CD4-positive, alpha-beta T cell treated with Interleukin-2 at 100 ng/mL for 4 hours (primary cell): Measurements from ENCODE around the gene NTN5.
"Not testable (repeated sequence)": the region's sequence is repeated elsewhere in the genome, so short reads cannot be mapped to it uniquely, and the experiment has no call there.

Experiments
- DNase-seq: peaks from one replicate; pipeline ENCODE4 v3.0.0-alpha.2; 2020; ENCODE audit warnings: low spot score

NTN5 gene

GRCh38 chr19:48696353-48697010, 23.7 kb upstream of the NTN5 start:
- DNase-seq = no peak

GRCh38 chr19:48695743-48696352, 23.0 kb upstream of the NTN5 start, which contains the start of gene FUT2:
FUT2 (plus strand) TSS chr19:48695971; CDS start chr19:48702957, 6,986 bp downstream.
- DNase-seq = no peak

DNA sequence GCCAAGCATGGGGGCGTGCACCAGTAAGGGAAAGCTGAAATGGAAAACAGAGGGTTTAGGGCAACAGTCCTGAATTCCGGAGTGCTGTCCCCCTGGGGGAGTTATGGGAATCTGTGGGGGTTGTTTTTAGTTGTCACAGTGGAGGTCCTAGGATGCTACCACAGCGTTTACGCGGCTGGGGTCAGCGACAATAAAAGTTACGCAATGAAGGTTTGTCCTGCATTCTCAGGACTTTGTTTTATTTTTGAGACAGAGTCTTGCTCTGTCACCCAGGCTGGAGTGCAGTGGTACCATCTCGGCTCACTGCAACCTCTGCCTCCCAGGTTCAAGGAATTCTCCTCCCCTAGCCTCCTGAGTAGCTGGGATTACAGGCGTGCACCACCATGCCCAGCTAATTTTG, 20.8 kb upstream of the NTN5 start:
- not testable (repeated sequence) for DNase-seq

DNA sequence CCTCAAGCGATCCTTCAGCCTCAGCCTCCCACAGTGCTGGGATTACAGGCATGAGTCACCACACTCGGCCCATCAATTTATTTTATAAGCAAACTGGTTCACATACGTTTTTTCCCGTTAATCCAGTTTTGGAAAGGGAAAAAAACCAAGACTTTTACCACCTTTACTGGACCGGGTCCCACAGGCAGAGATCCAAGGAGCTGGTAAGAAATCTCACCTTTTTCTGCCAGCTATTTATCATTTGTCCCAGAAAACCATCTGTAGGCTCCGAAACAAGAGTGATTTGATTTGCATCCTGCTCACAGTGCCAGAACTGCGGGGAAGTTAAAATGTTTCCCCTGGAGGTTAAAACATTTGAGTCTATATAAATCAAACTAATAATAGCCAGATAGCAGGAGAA, 16.6 kb upstream of the NTN5 start:
- DNase-seq = no peak

DNA sequence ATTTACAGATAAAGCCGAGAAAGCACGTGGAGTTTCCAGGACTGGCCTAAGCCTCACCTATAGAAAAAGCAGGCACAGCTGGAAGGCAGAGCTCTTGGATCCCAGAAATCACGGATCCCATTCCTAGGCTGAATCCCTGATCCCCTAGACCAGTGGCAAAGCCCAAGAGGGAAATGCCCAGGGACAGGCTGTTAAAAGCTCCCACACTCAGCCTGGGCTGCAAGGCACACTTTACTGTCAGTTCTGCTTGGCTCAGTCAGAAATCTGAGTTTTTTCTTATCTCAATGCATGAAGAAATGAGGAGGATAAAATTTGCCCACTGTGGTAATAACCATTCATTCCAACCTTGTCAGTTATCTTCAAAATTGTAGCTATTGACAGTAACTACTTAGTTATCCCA, 15.0 kb upstream of the NTN5 start:
- DNase-seq = no peak

GRCh38 chr19:48686637-48687036, 13.8 kb upstream of the NTN5 start:
- DNase-seq = not testable (repeated sequence)

- no peak for DNase-seq
Measured at GRCh38 chr19:48686088-48686487, 13.3 kb upstream of the NTN5 start.

GRCh38 chr19:48685583-48685982, 12.8 kb upstream of the NTN5 start:
- DNase-seq = no peak

GRCh38 chr19:48683349-48683748, 10.5 kb upstream of the NTN5 start:
- DNase-seq = peak; percentile 12

GRCh38 chr19:48681127-48681470, 8.3 kb upstream of the NTN5 start:
- DNase-seq = no peak

GRCh38 chr19:48680436-48681126, 7.8 kb upstream of the NTN5 start:
- no peak for DNase-seq

DNA sequence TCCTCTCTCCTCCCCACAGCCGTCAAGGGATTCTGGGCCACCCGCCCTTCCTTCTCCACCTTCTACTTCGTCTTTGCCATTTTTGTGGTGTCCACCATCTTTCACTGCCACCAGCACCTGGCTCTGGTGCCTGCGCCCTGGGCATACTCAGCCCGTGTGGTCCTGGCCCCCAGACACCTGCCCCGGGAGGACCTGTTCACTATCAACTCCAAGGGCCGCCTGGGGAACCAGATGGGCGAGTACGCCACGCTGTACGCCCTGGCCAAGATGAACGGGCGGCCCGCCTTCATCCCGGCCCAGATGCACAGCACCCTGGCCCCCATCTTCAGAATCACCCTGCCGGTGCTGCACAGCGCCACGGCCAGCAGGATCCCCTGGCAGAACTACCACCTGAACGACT, 7.2 kb upstream of the NTN5 start:
- not testable (repeated sequence) for DNase-seq

GRCh38 chr19:48678201-48678600, 5.4 kb upstream of the NTN5 start:
- no peak for DNase-seq

DNA sequence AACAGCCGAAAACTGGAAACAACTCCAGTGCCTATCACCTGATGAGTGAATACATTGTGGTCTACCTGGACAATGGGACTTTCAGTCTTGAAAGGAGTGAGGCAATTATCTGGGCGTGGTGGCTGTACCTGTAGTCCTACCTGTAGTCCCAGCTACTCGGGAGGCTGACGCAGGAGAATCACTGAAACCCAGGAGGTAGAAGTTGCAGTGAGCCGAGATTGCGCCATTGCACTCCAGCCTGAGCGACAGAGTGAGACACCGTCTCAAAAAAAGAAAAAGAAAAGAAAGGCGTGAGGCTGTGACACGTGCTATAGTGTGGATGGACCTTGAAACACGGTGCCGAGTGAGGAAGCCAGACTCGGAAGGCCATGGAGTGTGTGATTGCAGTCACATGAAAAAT, 4.1 kb upstream of the NTN5 start:
- DNase-seq = no peak

- no peak for DNase-seq
Measured at GRCh38 chr19:48676487-48676886, 3.7 kb upstream of the NTN5 start.

DNA sequence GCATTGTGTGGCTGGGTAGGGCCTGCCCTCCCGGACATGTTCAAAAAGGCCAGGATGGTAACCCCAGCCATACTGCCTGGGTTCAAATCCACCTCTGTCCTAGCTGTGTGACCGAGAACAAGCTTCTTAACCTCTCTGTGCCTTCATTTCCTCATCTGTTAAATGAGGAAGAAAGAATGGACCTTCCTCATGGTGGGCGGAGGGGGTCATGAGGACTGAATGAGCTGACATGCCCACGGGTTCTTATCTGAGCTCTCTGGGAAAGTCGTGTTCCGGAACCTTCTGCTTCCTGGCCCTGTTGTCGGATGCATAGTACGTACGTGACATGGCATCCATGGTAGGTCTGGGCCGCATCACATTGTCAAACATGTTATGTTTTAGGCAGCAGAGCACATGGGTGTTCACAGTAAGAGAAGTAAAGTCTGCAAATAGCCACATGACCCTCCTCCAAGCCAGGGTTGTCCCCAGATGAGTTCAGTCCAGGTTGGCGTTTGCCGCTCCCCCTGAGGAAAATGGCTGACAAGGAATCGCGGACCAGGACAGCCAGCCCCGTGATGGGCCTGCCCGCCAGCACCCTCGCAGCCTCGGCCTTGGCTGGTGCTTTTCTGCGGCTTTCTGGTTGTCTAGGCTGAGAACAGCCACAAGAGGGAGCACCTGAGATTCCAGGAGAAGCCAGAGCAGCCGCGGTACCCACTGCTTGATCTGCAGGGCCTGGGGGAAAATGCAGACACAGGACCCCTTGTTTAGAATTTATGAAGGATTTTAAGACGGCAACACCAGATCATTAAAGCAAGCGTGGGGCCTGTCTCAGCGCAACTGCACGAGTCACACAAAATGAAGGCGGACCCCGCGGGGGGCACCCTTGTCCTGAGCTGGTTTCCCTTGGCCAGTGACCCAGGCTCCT, 2.4 kb upstream of the NTN5 start:
- peak; percentile 83 for DNase-seq

GRCh38 chr19:48674216-48674809, 1.5 kb upstream of the NTN5 start:
- no peak for DNase-seq

DNA sequence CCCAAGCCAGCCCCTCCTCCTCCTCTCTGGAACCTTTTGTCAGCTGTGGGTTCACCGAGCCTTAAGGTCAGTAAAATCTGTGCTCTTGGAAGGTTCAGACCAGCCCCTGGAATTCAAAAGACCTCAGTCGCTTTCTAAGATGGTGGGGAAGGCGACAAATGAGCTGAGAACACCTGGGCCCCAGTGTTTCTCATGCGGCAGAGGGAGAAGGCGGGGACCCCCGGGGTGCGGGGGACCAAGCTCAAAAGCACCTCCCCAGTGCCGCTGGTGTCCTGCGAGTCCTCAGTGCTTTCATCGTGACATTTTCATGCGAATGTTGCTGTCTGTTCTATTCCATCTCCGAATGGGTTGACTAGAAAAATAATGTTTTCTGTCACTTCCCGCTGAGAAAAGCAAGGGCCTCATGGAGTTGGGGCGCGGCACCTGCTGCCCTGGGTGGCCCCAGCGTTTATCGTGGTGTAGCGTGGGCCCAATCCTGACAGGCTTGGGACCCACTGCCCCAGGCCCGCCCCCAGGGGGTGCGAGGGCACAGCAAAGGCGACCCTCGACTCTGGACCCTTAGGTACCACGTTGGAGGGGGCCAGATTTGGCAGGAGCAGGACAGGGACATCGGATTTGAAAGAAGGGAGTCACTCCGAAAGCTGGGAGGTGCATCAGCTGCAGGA, 751 bp upstream of the NTN5 start:
- no peak for DNase-seq

DNA sequence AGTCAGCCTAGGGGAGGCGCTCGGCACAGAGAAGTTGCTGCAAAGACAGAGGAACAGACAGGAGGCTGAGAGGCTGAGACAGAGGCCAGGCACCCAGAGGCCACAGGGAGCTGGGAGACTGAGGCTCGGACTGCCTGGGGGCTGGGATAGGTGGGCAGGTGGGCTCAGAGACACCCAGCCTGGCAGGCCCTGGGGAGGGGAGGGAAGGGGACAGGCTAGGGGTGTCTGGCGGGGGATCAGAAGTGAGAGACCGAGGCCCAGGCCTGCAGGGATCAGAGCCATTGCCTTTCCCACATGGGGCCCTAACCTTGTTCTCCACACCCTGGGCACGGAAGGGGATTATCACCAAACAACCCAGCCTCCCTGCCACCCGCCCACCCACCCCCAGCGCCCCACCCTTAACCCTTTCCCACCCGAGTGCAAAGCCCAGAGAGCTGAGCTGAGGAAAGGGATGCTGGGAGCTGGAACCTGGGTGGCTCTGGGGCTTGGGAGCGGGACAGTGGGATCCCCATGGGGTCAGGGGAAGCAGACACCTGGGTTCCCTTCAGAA, 1.3 kb downstream of the NTN5 start:
- DNase-seq = no peak

DNA sequence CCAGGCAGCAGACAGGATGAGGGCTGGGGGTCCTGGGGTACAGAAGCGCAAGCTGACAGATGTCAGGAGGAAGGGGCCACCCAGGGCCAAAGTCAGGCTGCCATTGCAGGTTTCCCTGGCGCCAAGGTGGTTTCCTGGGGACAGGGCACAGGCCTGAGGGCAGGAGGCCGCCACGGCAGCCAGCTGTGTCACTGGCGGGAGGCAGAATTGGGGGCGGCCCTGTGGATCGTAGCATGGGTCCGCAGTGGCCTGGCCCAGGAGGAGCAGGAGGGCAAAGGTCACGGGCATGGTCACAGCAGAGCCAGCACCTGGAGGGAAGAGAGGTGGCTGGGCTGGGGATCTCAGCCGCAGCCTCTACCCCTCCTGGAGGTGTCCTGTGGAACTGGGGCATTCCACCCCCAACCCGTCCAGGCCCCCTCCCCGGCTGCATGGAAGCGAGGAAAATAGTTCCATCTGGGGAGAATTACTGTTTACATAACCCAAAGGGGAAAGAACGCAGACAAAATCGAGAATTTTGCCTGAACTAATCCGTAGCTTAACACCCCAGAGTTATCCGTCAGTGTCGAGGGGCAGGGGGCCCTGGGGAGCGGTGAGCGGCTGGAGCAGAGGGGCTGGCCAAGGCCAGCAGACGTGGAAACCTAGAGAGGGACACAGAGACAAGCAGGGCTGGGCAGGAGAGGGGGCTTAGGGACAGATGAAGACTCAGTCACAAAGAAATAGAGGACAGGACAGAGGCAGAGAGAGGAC, 1.9 kb downstream of the NTN5 start:
- DNase-seq = no peak
